Fibroblast of upper back skin (primary cell): ENCODE data around the gene TTC16.
"Not testable (repeated sequence)": the region's sequence is repeated elsewhere in the genome, so short reads cannot be mapped to it uniquely, and the experiment has no call there.

Source experiments
- DNase-seq: peaks from one replicate; pipeline ENCODE4 v3.0.0-alpha.2; 2013

TTC16 gene

DNA sequence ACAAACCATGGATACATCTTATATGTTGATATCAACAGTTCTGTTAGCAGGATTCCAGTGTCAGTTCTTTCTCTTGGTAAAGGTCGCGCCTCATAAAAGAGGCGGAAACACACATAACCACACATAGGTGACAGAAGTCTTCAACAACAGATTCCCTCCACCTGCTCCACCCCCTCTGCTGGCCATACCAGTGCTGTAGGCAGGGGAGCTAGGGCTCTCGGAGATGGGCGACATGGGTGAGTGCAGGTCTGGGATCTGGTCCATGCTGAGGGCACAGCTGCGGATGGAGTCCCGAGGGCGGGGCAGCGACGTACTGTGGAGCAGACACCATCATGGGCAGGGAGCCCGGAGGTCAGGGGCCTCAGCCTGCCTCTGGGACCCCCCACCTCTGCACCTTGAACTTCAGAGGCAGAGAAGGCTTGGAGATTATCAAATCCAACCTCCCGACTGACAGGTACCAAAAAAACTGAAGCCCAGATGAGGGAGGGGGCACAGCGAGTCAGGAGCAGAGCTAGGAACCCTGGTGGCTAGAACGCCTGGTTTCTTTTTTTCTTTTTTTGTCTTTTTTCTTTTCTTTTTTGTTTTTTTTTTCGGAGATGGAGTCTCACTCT, 31.2 kb downstream of the TTC16 start:
- DNase-seq = no peak

DNA sequence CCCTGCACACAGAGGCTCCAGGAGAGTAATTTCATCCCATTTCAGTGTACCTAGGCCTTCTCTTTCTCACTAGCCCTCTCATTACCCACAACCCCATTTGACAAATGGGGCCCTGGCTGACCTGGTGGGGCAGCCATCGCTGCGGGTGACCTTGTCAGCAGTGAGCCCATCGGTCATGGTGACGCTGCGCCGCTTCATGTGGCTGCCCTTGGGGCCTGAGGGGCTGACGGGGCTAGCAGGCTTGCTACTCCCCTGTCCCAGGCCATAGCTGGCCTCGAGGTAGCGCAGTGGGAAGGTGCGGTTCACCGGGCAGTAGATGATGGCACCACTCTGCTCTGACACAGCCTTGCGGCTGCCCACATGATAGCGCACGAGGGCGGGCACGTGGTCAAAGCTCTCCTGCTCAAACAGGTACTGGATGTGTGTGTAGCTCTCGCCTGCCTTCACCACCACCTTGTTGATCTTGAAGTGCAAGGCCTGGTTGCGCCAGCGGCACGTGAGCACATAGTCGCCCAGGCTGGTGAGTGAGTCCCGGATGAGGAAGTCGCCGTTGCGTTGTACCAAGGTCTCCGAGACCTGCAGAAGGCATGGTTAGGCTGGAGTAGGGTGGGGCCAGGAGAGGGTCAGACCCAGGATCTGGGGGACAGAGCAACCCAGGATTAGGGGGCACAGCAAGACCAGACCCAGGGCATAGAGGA, 33.4 kb downstream of the TTC16 start:
- no peak for DNase-seq

DNA sequence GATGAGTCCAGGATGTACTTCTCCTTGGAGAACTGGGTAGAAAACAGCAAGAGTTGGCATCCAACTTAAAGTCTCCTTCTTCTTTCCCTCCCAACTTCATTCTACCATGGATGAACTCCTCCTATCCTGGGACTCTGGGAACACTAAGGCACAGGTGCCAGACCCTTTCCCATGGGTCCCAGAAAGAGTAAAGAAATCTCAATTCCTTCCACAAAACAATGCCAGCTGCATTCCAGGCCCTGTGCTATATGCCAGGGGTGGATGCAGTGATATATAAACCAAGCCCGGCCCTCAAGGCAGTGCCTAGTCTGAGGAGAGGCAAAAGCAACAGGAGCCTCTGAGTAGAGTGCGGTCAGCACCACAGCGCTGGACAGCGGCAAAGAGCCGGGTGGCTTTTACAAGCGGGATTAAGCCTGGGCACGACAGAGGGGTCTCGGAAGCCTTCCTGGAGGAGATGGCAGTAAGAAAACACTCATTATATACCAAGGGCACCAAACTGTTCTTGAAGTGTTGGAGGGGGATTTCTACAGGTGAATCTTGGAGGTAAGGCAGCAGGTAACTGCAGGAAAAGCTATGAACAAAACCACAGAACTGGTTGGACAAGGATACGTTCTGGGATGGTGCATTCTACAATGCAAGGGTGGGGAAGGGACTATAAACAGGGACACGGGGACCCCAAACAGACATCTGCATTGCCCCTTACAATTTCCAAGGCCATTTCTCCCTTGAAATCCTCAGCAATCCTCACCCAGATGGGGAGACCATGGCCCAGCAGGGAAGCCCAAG, 35.6 kb downstream of the TTC16 start:
- DNase-seq = no peak

GRCh38 chr9:127753148-127753547, 37.3 kb downstream of the TTC16 start:
- DNase-seq = no peak

DNA sequence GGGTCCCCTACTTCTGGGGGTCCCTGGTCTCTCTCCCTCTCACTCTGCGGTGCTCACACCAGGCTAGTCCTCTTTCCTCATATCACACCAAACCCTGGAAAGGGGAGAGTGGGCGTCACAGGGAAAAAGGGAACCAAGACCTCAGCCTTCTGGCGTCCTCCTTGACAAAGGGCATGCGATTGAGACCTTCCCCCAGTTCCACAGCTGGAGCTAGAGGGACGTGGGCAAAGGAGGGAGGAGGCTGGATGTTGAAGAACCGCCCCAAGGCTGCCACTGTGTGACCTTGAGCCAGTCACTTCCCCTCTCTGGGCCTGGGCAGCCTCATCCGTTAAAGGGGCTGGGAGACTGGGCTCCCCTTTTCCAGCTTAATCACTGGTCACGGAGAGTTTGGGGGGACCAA, 37.7 kb downstream of the TTC16 start:
- no peak for DNase-seq

GRCh38 chr9:127754099-127755060, 38.5 kb downstream of the TTC16 start:
- DNase-seq = no peak

DNA sequence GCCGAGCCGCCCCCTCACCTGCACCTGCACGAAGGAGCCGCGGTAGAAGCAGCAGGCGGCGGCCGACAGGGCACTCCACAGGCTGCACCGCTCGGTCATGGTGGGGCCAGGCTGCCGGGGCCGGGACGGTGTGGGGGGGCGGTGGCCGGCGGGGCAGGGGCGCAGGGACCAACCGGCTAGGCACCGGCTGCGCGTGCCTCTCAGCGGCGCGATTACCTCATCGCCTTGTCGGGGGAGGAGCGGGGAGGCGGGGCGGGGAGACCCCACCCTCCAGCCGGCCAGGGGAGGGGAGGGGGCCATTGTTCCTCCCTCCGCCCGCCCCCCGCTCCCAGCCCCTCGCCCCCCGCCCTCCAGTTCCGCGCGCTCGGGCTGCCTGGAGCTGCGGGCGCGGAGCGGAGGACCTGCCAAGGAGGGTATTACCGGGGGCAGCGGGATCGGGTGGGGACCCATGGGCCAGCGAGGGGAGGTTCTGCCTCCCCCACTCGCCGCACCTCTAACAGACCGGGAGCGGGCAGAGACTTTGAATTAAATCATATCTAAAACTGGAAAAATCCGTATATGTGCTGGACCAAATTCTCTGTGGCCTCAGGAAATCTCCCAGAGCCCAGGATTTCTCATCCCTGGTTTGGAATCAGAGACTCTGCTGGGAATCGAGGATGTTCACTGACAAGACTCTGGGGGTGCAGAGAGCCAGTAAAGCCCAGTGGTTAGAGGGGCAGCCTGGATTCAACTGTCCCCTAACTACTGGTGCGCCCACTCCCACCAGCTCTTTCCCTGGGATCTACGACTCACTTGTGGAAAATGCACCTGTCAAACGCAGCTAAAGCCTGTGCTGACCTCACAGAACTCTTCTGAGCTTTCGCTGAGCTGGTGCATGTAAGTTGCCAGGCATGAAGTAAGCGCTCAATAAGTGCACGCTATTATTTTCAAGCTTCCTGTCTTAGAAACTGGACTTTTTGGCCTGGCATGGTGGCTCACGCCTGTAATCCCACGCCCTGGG, 39.5 kb downstream of the TTC16 start:
- DNase-seq = no peak

DNA sequence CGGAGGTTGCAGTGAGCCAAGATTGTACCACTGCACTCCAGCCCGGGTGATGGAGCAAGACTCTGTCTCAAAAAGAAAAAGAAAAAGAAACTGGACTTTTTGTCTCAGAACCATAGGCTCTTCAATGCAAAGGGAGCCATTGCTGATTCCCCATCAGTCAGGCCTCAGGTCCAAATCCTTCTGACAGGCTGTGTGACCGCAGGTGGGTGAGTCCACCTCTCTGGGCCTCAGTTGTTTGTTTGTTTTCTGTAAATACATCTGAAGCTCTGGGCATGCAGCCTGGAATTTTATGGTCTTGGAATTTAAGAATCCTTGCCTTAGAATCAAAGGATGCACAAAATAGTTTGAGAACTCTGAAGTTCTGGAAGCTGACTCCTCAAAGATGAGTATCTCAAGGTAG, 40.4 kb downstream of the TTC16 start:
- no peak for DNase-seq

DNA sequence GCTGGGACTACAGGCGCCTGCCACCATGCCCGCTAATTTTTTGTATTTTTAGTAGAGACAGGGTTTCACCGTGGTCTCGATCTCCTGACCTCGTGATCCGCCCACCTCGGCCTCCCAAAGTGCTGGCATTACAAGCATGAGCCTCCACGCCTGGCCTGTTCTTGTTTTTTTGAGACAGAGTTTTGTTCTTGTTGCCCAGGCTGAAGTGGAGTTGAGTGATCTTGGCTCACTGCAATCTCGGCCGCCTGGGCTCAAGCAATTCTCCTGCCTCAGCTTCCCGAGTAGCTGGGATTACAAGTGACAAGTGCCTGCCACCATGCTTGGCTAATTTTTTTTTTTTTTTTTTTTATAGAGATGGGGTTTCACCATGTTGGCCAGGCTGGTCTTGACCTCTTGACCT, 40.9 kb downstream of the TTC16 start:
- not testable (repeated sequence) for DNase-seq

GRCh38 chr9:127758843-127759242, 43.0 kb downstream of the TTC16 start:
- no peak for DNase-seq

DNA sequence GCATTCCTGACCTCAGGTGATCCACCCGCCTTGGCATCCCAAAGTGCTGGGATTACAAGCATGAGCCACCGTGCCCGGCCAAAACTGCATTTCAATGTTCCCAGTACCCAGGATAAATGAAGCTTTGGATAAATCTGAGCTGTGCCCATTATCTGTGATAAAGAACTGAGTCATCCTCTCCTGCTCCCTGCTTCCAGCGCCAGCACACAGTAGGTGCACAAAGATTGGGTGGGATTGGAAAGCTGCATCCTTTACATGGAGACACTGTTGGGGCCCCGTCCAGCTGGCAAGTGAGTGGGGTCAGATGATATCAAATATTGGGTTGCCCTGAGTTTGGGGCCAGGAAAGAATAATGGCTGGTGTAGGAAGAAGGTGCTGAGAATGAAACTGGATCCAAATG, 45.2 kb downstream of the TTC16 start:
- DNase-seq = no peak

GRCh38 chr9:127761491-127761956, 45.6 kb downstream of the TTC16 start:
- no peak for DNase-seq

GRCh38 chr9:127762111-127762676, 46.3 kb downstream of the TTC16 start:
- DNase-seq = no peak

DNA sequence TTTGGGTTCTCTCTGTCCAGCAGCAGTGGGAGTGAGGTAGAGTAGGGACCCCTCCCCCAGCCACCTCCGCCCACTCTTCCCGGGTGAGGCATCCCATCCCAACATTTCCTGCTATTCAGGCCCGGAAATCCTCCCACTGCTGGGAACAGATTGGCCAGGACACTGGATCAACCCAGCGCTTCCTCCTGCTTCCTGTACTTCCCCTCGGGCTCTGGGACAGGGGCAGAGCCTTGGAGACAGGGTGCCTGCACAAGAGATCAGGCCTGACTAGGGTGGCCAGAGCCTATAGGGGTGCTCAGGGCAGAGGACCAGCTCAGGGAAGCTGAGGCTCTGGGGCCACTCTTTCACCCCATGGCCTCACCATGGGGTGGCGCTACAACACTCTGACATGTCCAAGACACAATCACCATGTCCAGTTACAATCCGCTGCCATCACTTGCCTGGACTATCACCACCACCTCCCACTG, 48.1 kb downstream of the TTC16 start:
- DNase-seq = no peak

GRCh38 chr9:127765418-127765817, 49.5 kb downstream of the TTC16 start:
- DNase-seq = no peak

DNA sequence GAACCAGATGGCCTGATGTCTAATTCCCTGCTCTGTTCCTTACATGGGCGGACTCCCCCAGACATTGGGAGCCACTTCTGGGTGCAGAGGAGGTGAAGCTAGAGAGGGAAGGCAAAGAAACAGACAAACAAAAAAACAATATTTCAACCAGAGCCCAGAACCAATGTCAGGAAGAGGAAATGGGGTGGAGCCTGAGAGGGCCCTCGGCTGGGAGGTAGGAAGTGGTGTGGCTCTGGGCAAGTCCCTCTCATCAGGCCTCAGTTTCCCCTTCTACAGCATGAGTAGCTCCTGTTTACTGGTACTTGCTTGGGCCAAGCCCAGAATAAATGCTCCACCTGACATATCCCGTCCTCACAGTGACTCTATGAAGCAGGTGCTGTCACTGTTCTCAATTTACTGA, 51.5 kb downstream of the TTC16 start:
- no peak for DNase-seq

- peak; percentile 72 for DNase-seq
Measured at GRCh38 chr9:127767909-127768331, 52.0 kb downstream of the TTC16 start.

DNA sequence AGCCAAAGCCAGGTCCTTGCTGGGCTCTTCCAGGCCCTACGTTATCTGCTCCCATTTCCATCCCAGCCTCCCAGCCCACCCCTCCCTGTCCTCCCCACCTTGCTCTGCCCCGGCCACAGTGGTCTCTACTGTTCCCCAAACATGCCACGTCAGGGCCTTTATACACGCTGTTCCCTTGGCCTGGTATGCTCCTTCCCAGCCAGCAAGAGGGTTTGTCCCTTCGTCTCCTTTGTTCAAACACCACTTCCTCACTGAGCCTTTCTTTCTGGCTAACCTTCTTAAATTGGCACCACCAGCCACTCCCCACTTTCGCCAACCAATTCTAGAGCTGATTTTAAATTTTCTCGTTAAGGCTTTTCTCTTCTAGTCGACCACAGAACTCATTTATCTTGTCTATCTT, 52.8 kb downstream of the TTC16 start:
- no peak for DNase-seq

GRCh38 chr9:127769101-127769500, 53.2 kb downstream of the TTC16 start:
- DNase-seq = no peak

- no peak for DNase-seq
Measured at GRCh38 chr9:127769929-127770582, 54.2 kb downstream of the TTC16 start.

DNA sequence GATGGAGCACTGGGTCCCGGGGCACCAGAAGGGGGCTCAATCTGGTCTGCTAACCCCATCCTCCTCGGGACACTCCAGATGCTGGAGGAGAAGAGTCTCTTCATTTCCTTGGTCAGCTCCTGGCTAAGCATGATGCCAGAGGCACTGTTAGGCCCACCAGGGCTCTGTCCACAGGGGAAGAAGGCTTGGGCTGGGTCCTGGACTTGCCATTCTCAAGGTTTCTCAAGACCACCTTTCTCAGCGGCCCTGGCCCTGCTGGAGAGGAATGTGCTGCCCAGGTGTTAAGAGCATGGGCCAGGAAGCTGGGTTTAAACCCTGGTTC, 54.7 kb downstream of the TTC16 start:
- no peak for DNase-seq
